ENCODE data around the gene MT1H. TPM values are rescaled to one million over a fixed set of nuclear protein-coding genes. Genes with fewer than 3 reads are reported as not detected.

MT1H gene
- total and polyA plus RNA-seq, 2 experiments from 2014 or later: not detected

DNA sequence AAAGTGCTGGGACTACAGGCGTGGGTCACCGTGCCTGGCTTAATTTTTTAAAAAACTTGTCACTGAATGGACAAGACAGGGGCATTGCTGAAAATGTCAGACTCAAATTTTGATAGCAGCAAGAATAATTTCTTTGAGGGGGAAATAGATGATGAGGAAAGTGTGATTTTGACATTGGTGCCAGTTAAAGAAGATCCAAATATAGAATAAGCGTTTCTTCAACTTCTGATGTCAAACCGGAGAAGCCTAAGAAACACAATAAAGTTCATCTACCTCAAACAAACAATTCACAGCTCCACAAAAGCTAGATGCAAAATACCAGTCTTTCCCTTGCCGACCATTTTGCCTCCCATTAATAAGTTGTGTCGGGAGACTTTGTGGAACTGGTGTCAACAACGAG lies 17.1 kb downstream of the MT1H start:
- H3K4me1 ChIP-seq (ENCODE audit: insufficient read depth): peaks cover 15% of the 10 kb centered on the region
- no peaks in the 10 kb centered on the region for H3K79me2 ChIP-seq (ENCODE audit: insufficient read depth)
- no peaks in the 10 kb centered on the region for H3K9me2 ChIP-seq (ENCODE audit: insufficient read depth)
- no peaks in the 10 kb centered on the region for H3K27me3 ChIP-seq (replicated peaks; ENCODE audit: insufficient read depth)
- in situ Hi-C loops (cut with MboI): no loop called here
- H3K27ac ChIP-seq: no peak overlapping the region
- WGBS, 2 experiments (ENCODE audit: low coverage in 1 of 2, low lambda C conversion rate in 2 of 2, missing lambda C conversion rate in 2 of 2): 93 to 95% methylated on average over 7 of the region's 7 CpGs
- no peak overlapping the region for H3K4me3 ChIP-seq
- H3K9me3 ChIP-seq (ENCODE audit: low read depth): no peaks in the 10 kb centered on the region
- H3K36me3 ChIP-seq (ENCODE audit: low read depth): no peaks in the 10 kb centered on the region
- no peak overlapping the region for H2AFZ ChIP-seq
- H3K9ac ChIP-seq: no peak overlapping the region
- TF ChIP-seq EZH2 (IDR thresholded peaks at IDR 0.05; ENCODE audit: insufficient read depth, poor library complexity, severe bottlenecking) (no peak), EZH2phosphoT487 (IDR thresholded peaks at IDR 0.05; ENCODE audit: insufficient read depth, low read depth) (no peak)
- no peaks in the 10 kb centered on the region for H3F3A ChIP-seq (ENCODE audit: insufficient read depth)
- H4K20me1 ChIP-seq (ENCODE audit: insufficient read depth): no peaks in the 10 kb centered on the region
- no peak overlapping the region for H3K4me2 ChIP-seq (ENCODE audit: unreplicated experiment)
- DNase-seq: no peak

DNA sequence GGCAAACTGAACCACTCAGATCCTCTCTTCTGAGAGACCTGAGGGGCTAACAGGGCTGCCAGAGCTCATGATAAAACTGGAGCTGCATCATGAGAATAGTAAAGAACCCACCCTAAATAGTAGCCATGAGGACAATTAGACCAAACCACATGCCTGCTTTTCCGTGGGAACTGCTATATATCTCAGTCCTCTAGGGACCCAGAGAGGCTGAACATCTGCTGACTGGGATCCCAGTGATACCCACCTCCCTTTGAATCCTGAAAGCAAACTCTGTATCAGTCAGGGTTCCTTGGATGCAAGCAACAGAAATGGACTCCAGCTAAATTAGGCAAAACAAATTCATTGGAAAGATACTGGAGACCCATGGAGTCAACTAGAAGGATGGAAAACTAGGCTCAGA lies 19.1 kb downstream of the MT1H start:
- WGBS, 2 experiments (ENCODE audit: low coverage in 1 of 2, low lambda C conversion rate in 2 of 2, missing lambda C conversion rate in 2 of 2): 50 to 69% methylated on average over 1 of the region's 1 CpG
- no peaks in the 10 kb centered on the region for H3F3A ChIP-seq (ENCODE audit: insufficient read depth)
- no peaks in the 10 kb centered on the region for H3K9me3 ChIP-seq (ENCODE audit: low read depth)
- no peaks in the 10 kb centered on the region for H3K36me3 ChIP-seq (ENCODE audit: low read depth)
- no peaks in the 10 kb centered on the region for H3K27me3 ChIP-seq (replicated peaks; ENCODE audit: insufficient read depth)
- H2AFZ ChIP-seq: no peak overlapping the region
- peak; percentile 10 for DNase-seq
- H3K9ac ChIP-seq: no peak overlapping the region
- no peak overlapping the region for H3K27ac ChIP-seq
- no peaks in the 10 kb centered on the region for H4K20me1 ChIP-seq (ENCODE audit: insufficient read depth)
- no peaks in the 10 kb centered on the region for H3K9me2 ChIP-seq (ENCODE audit: insufficient read depth)
- in situ Hi-C loops (cut with MboI): no loop called here
- TF ChIP-seq EZH2 (IDR thresholded peaks at IDR 0.05; ENCODE audit: insufficient read depth, poor library complexity, severe bottlenecking): no peak
- TF ChIP-seq EZH2phosphoT487 (IDR thresholded peaks at IDR 0.05; ENCODE audit: insufficient read depth, low read depth): no peak
- no peaks in the 10 kb centered on the region for H3K79me2 ChIP-seq (ENCODE audit: insufficient read depth)
- H3K4me1 ChIP-seq (ENCODE audit: insufficient read depth): peaks cover 9% of the 10 kb centered on the region
- no peak overlapping the region for H3K4me2 ChIP-seq (ENCODE audit: unreplicated experiment)
- H3K4me3 ChIP-seq: no peak overlapping the region

GRCh38 chr16:56689171-56689570 lies 19.6 kb downstream of the MT1H start:
- in situ Hi-C loops (cut with MboI): no loop called here

GRCh38 chr16:56690420-56691122 lies 21.0 kb downstream of the MT1H start:
- Histone ChIP-seq H3K9ac (no peak overlapping the region), H3K27ac (no peak overlapping the region), H3K9me2 (ENCODE audit: insufficient read depth) (no peaks in the 10 kb centered on the region), H3K79me2 (ENCODE audit: insufficient read depth) (no peaks in the 10 kb centered on the region), H3K27me3 (replicated peaks; ENCODE audit: insufficient read depth) (no peaks in the 10 kb centered on the region), H2AFZ (no peak overlapping the region), H3K9me3 (ENCODE audit: low read depth) (no peaks in the 10 kb centered on the region), H3K36me3 (ENCODE audit: low read depth) (no peaks in the 10 kb centered on the region), H3K4me3 (no peak overlapping the region), H3F3A (ENCODE audit: insufficient read depth) (no peaks in the 10 kb centered on the region), H3K4me1 (ENCODE audit: insufficient read depth) (peaks cover 9% of the 10 kb centered on the region; the same call in 1 of the 2 replicates), H3K4me2 (ENCODE audit: unreplicated experiment) (no peak overlapping the region), H4K20me1 (ENCODE audit: insufficient read depth) (no peaks in the 10 kb centered on the region)
- TF ChIP-seq EZH2 (IDR thresholded peaks at IDR 0.05; ENCODE audit: insufficient read depth, poor library complexity, severe bottlenecking) (no peak), EZH2phosphoT487 (IDR thresholded peaks at IDR 0.05; ENCODE audit: insufficient read depth, low read depth) (no peak)
- 86 to 87% methylated on average over 4 of the region's 4 CpGs for WGBS, 2 experiments (ENCODE audit: low coverage in 1 of 2, low lambda C conversion rate in 2 of 2, missing lambda C conversion rate in 2 of 2)
- in situ Hi-C loops (cut with MboI): loop anchor here (10.0 kb wide), 1 partner anchor 116 kb away; no protein-coding TSS in a partner anchor
- no peak for DNase-seq

More at GRCh38 chr16:56689171-56689570, 19.6 kb downstream of the MT1H start:
- Histone ChIP-seq H3F3A (ENCODE audit: insufficient read depth) (no peaks in the 10 kb centered on the region), H3K4me2 (ENCODE audit: unreplicated experiment) (no peak overlapping the region), H4K20me1 (ENCODE audit: insufficient read depth) (no peaks in the 10 kb centered on the region), H3K79me2 (ENCODE audit: insufficient read depth) (no peaks in the 10 kb centered on the region), H3K4me1 (ENCODE audit: insufficient read depth) (peaks cover 9% of the 10 kb centered on the region), H3K9me3 (ENCODE audit: low read depth) (no peaks in the 10 kb centered on the region), H3K27ac (no peak overlapping the region), H3K27me3 (replicated peaks; ENCODE audit: insufficient read depth) (no peaks in the 10 kb centered on the region), H2AFZ (no peak overlapping the region), H3K9me2 (ENCODE audit: insufficient read depth) (no peaks in the 10 kb centered on the region), H3K9ac (no peak overlapping the region), H3K4me3 (no peak overlapping the region), H3K36me3 (ENCODE audit: low read depth) (no peaks in the 10 kb centered on the region)
- DNase-seq: peak; percentile 19
- TF ChIP-seq EZH2 (IDR thresholded peaks at IDR 0.05; ENCODE audit: insufficient read depth, poor library complexity, severe bottlenecking): no peak
- TF ChIP-seq EZH2phosphoT487 (IDR thresholded peaks at IDR 0.05; ENCODE audit: insufficient read depth, low read depth): no peak
- WGBS, 2 experiments (ENCODE audit: low coverage in 1 of 2, low lambda C conversion rate in 2 of 2, missing lambda C conversion rate in 2 of 2): 87 to 91% methylated on average over 3 of the region's 3 CpGs
